Fibroblast of mammary gland (primary cell): ENCODE measurements around the gene ICE1.
"Not testable (repeated sequence)": the region's sequence is repeated elsewhere in the genome, so short reads cannot be mapped to it uniquely, and the experiment has no call there.

Source experiments
- DNase-seq: peaks from one replicate; pipeline ENCODE4 v3.0.0-alpha.2; 2010; ENCODE audit warnings: low read depth
- H3K4me3 ChIP-seq: 2 replicates; pipeline ENCODE4 v1.5.1; 2011; ENCODE audit warnings: low read depth, mild to moderate bottlenecking, low read length, moderate library complexity; ENCODE audit not compliant: control insufficient read depth
- CTCF ChIP-seq: conservative IDR thresholded peaks from 2 replicates; pipeline ENCODE4 v1.5.1; 2011; ENCODE audit warnings: low read depth, low read length, inconsistent platforms; ENCODE audit not compliant: control insufficient read depth, insufficient read depth

Gene ICE1

GRCh38 chr5:5512543-5512942 is 90.1 kb downstream of the ICE1 start:
- TF ChIP-seq CTCF: no peak
- H3K4me3 ChIP-seq: no peak overlapping the region
- DNase-seq: no peak

- not testable (repeated sequence) for DNase-seq, H3K4me3 ChIP-seq
Measured at GRCh38 chr5:5520622-5521021, 98.1 kb downstream of the ICE1 start.

- H3K4me3 ChIP-seq: no peak overlapping the region
- TF ChIP-seq CTCF: no peak
- DNase-seq: no peak
Measured at GRCh38 chr5:5521029-5521428, 98.6 kb downstream of the ICE1 start.

GRCh38 chr5:5521478-5521877 is 99.0 kb downstream of the ICE1 start:
- no peak for DNase-seq
- H3K4me3 ChIP-seq: no peak overlapping the region
- TF ChIP-seq CTCF: no peak

GRCh38 chr5:5522336-5522735 is 99.9 kb downstream of the ICE1 start:
- no peak for TF ChIP-seq CTCF

GRCh38 chr5:5523066-5523505 is 100.6 kb downstream of the ICE1 start:
- no peak overlapping the region for H3K4me3 ChIP-seq
- TF ChIP-seq CTCF: no peak
- no peak for DNase-seq

More at GRCh38 chr5:5522336-5522735, 99.9 kb downstream of the ICE1 start:
- DNase-seq: no peak
- no peak overlapping the region for H3K4me3 ChIP-seq

- no peak for TF ChIP-seq CTCF
Measured at GRCh38 chr5:5524327-5524726, 101.8 kb downstream of the ICE1 start.

More at GRCh38 chr5:5524327-5524726, 101.8 kb downstream of the ICE1 start:
- no peak for DNase-seq
- no peak overlapping the region for H3K4me3 ChIP-seq
